ENCODE measurements around the gene ZNF236. TPM values are rescaled to one million over a fixed set of nuclear protein-coding genes. Genes with fewer than 3 reads are reported as not detected.

ZNF236 gene
- total and polyA plus RNA-seq, 4 donors = 0.83 to 8.2 (median 5.0) TPM

DNA sequence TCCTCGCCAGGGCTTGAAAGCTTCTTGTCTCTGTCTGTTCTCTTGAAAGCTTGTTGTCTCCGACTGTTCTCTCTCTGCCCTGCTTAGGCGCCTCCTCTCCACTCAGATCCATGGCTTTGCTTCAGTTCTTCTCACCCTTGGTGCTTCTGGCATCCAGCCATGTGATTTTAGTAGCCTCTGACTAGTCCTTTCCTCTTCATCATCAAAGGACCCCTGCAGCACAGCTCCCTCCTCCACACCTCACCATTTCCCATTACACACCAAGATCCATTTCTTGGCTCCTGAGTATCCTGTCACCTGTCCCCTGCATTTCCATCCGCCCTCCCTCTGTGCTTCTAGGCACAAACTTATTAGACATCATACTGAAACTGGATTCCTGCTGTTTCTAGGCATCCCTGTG, 59.4 kb downstream of the ZNF236 start (continued):
- TF ChIP-seq GABPA (IDR thresholded peaks at IDR 0.05 in 1 of 2, conservative IDR thresholded peaks at IDR 0.05 in 1 of 2) = no peak
- TF ChIP-seq FOXA2 (IDR thresholded peaks at IDR 0.05) = no peak
- TF ChIP-seq RXRA (IDR thresholded peaks at IDR 0.05) = no peak

DNA sequence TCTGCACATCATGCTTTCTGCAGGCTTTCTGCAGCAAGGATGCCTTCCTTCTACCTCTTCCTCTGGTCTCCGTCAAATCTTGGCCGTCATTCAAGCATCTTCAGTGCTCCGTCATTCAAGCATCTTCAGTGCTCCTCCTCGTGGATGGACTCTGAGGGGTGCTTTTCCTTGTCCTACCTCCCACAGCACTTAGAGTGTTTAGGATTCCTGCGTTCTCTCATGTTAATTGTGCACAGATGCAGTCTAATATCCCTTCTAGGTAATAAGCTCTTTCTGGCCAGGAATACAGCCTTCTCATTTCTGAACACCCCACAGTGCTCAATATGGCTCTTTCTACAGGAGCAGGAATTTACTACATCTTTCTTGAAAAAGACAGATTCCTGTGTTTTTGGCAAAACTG, 59.8 kb downstream of the ZNF236 start:
- 86% methylated on average over 5 of the region's 5 CpGs for WGBS
- no peak for TF ChIP-seq EGR1 (IDR thresholded peaks at IDR 0.05; ENCODE audit: low read depth in 2 of 2)
- TF ChIP-seq JUND (IDR thresholded peaks at IDR 0.05) = no peak
- TF ChIP-seq, protein P1, sequence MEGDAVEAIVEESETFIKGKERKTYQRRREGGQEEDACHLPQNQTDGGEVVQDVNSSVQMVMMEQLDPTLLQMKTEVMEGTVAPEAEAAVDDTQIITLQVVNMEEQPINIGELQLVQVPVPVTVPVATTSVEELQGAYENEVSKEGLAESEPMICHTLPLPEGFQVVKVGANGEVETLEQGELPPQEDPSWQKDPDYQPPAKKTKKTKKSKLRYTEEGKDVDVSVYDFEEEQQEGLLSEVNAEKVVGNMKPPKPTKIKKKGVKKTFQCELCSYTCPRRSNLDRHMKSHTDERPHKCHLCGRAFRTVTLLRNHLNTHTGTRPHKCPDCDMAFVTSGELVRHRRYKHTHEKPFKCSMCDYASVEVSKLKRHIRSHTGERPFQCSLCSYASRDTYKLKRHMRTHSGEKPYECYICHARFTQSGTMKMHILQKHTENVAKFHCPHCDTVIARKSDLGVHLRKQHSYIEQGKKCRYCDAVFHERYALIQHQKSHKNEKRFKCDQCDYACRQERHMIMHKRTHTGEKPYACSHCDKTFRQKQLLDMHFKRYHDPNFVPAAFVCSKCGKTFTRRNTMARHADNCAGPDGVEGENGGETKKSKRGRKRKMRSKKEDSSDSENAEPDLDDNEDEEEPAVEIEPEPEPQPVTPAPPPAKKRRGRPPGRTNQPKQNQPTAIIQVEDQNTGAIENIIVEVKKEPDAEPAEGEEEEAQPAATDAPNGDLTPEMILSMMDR (IDR thresholded peaks at IDR 0.05; ENCODE audit: low read depth, low read length, missing input control) = no peak
- no peak for TF ChIP-seq HNF4A (conservative IDR thresholded peaks at IDR 0.05)
- TF ChIP-seq, protein P2, sequence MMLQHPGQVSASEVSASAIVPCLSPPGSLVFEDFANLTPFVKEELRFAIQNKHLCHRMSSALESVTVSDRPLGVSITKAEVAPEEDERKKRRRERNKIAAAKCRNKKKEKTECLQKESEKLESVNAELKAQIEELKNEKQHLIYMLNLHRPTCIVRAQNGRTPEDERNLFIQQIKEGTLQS (IDR thresholded peaks at IDR 0.05) = no peak
- TF ChIP-seq HNF4G (IDR thresholded peaks at IDR 0.05) = no peak
- no peak for TF ChIP-seq SP1 (IDR thresholded peaks at IDR 0.05)
- TF ChIP-seq TAF1 (conservative IDR thresholded peaks at IDR 0.05) = no peak
- no peak for TF ChIP-seq NR2F2 (IDR thresholded peaks at IDR 0.05)
- TF ChIP-seq FOXA2 (IDR thresholded peaks at IDR 0.05) = no peak
- TF ChIP-seq FOXA1 (IDR thresholded peaks at IDR 0.05) = no peak
- TF ChIP-seq, protein P3, sequence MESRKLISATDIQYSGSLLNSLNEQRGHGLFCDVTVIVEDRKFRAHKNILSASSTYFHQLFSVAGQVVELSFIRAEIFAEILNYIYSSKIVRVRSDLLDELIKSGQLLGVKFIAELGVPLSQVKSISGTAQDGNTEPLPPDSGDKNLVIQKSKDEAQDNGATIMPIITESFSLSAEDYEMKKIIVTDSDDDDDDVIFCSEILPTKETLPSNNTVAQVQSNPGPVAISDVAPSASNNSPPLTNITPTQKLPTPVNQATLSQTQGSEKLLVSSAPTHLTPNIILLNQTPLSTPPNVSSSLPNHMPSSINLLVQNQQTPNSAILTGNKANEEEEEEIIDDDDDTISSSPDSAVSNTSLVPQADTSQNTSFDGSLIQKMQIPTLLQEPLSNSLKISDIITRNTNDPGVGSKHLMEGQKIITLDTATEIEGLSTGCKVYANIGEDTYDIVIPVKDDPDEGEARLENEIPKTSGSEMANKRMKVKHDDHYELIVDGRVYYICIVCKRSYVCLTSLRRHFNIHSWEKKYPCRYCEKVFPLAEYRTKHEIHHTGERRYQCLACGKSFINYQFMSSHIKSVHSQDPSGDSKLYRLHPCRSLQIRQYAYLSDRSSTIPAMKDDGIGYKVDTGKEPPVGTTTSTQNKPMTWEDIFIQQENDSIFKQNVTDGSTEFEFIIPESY (IDR thresholded peaks at IDR 0.05) = no peak
- no peak for TF ChIP-seq RXRA (IDR thresholded peaks at IDR 0.05)
- TF ChIP-seq, protein P4, sequence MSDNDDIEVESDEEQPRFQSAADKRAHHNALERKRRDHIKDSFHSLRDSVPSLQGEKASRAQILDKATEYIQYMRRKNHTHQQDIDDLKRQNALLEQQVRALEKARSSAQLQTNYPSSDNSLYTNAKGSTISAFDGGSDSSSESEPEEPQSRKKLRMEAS (IDR thresholded peaks at IDR 0.05) = no peak
- TF ChIP-seq, protein P5, sequence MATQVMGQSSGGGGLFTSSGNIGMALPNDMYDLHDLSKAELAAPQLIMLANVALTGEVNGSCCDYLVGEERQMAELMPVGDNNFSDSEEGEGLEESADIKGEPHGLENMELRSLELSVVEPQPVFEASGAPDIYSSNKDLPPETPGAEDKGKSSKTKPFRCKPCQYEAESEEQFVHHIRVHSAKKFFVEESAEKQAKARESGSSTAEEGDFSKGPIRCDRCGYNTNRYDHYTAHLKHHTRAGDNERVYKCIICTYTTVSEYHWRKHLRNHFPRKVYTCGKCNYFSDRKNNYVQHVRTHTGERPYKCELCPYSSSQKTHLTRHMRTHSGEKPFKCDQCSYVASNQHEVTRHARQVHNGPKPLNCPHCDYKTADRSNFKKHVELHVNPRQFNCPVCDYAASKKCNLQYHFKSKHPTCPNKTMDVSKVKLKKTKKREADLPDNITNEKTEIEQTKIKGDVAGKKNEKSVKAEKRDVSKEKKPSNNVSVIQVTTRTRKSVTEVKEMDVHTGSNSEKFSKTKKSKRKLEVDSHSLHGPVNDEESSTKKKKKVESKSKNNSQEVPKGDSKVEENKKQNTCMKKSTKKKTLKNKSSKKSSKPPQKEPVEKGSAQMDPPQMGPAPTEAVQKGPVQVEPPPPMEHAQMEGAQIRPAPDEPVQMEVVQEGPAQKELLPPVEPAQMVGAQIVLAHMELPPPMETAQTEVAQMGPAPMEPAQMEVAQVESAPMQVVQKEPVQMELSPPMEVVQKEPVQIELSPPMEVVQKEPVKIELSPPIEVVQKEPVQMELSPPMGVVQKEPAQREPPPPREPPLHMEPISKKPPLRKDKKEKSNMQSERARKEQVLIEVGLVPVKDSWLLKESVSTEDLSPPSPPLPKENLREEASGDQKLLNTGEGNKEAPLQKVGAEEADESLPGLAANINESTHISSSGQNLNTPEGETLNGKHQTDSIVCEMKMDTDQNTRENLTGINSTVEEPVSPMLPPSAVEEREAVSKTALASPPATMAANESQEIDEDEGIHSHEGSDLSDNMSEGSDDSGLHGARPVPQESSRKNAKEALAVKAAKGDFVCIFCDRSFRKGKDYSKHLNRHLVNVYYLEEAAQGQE (IDR thresholded peaks at IDR 0.05) = no peak
- TF ChIP-seq GABPA (IDR thresholded peaks at IDR 0.05 in 1 of 2, conservative IDR thresholded peaks at IDR 0.05 in 1 of 2) = no peak
- Histone ChIP-seq H3K4me1 (ENCODE audit: control insufficient read depth in 4 of 4, insufficient read depth in 4 of 4, low read length in 3 of 4) (no peaks in the 10 kb centered on the region), H3K27ac (ENCODE audit: low read depth in 1 of 2, low read length in 2 of 2) (no peak overlapping the region), H3K9ac (ENCODE audit: low read depth in 1 of 2, low read length in 2 of 2) (no peak overlapping the region), H3K9me3 (ENCODE audit: control insufficient read depth in 4 of 4, low read length in 3 of 4) (no peaks in the 10 kb centered on the region), H3K27me3 (ENCODE audit: control insufficient read depth in 4 of 4, insufficient read depth in 4 of 4, low read length in 3 of 4) (no peaks in the 10 kb centered on the region), H3K4me3 (ENCODE audit: low read depth in 1 of 3, low read length in 3 of 3) (no peak overlapping the region), H3K36me3 (ENCODE audit: control insufficient read depth in 4 of 4, insufficient read depth in 3 of 4, low read depth in 1 of 4, low read length in 3 of 4) (peaks cover 5 to 43% (median 24%) of the 10 kb centered on the region in 4 donors)
- DNase-seq (ENCODE audit: low spot score) = no peak

All from liver (tissue), 9 donors.